ENCODE data around the gene VASN.
"Not testable (repeated sequence)": the region's sequence is repeated elsewhere in the genome, so short reads cannot be mapped to it uniquely, and the experiment has no call there.

Gene VASN

DNA sequence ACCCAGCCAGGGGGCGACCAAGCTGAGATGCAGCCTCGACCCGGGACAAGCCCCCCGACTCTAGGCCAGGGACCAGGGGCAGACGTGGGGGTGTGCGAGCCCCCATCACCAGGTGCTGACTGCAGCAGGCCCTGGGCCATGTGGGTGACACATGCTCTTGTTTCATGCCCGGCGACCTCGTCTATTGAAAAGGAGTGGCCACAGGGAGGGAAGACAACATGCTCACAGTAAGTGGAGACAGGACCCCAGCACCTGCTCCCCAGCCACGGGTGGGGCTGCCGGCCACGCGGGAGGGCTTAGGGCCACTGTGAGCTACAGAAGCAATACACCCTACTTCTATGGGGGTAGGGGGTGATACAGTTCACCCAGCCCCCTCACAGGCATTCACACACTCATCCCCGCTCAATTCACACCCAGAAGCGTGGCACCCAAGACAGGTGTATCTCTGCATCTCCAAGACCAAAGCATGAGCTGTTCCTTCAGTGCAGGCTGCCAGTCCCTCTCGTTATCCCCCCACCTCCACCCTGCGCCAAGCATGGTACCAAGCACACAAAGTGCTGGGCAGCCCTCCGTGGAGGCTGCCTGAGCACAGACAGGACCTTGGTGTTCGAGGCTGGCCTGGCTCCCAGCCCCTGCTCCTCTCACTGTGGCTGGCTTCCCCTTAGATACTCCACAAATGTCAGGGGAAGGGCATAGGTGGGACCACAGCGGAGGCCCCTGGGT, 13.6 kb downstream of the VASN start:
- DNase-seq (ENCODE audit: low read depth): no peak

GRCh38 chr16:4385789-4386450, 14.3 kb downstream of the VASN start:
- DNase-seq (ENCODE audit: low read depth): no peak

- no peak for DNase-seq (ENCODE audit: low read depth)
Observed at GRCh38 chr16:4386451-4386805, 14.8 kb downstream of the VASN start.

GRCh38 chr16:4386951-4387565, 15.4 kb downstream of the VASN start:
- DNase-seq (ENCODE audit: low read depth): no peak

- no peak for DNase-seq (ENCODE audit: low read depth)
Observed at GRCh38 chr16:4387781-4388180, 16.1 kb downstream of the VASN start.

- no peak for DNase-seq (ENCODE audit: low read depth)
Observed at GRCh38 chr16:4388271-4389021, 16.8 kb downstream of the VASN start.

GRCh38 chr16:4389051-4389955, 17.7 kb downstream of the VASN start:
- DNase-seq (ENCODE audit: low read depth): no peak

GRCh38 chr16:4390266-4391260, 18.9 kb downstream of the VASN start:
- no peak for DNase-seq (ENCODE audit: low read depth)

- no peak for DNase-seq (ENCODE audit: low read depth)
Observed at GRCh38 chr16:4391631-4392381, 20.2 kb downstream of the VASN start.

DNA sequence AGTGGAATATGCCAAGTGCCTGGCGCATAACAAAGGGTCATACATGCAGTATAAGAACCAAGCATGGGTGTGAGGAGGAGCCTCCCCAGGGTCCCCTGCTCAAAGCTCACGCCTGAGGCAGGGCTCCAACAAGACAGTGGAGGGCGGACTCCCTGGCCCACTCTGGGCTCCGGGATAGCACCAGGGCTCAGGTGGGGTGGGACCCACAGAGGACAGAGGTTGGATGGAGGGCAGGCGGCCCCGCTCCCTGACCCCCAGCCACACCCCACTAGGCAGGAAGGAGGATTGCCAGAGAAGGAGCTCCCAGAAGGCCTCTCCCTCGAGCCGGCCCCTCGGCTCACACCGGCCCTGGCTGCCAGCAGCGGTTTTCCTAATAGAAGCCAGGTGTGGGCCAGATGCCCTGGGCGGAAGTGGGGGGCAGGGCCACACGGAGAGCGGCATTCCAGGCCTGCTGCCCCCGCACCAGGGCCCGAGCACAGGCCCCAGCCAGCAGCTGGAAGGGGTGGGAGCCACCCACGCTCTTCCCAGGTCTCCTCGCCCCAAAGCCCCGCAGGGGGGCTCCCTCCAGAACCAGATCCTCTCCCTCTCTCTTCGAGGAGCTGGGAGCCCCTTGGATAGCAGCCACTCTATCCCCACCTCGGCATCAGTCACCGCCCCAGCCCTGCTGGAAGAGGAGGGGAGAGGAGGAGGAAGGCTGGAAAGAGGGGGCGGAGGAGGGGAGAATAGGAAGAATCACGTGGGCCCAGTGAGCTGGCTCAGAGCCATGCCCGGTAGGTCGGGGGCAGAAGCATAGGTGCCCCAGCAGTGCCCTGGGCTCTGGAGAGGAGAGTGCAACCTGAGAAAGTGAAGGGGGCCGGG, 21.0 kb downstream of the VASN start:
- DNase-seq (ENCODE audit: low read depth): no peak

DNA sequence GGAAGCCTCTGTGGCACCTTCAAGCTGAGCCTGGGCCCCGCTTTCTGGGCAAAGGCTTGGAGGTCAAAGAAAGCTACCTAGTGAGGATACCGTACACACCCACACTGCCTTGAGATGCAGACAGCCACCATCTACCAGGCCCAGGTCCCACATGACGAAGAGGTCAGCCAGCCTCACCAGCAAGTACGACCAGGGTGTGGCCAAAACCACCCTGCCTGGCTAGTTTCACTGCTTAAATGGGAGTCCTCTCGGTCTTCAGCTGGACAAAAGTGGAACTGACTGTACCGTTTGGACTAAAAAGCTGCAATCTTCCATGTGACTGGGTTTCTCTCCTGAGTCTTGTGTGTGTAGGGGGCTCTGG, 21.6 kb downstream of the VASN start:
- no peak for DNase-seq (ENCODE audit: low read depth)

DNA sequence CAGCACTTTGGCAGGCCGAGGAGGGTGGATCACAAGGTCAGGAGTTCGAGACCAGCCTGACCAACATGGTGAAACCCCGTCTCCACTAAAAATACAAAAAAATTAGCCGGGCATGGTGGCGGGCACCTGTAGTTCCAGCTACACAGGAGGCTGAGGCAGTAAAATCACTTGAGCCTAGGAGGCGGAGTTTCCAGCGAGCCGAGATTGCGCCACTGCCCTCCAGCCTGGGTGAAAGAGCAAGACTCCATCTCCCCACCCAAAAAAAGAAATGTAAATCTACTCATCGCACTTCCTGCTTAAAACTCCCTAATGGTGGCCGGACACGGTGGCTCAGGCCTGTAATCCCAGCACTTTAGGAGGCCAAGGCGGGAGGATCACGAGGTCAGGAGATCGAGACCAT, 22.2 kb downstream of the VASN start:
- not testable (repeated sequence) for DNase-seq (ENCODE audit: low read depth)

- DNase-seq (ENCODE audit: low read depth): no peak
Observed at GRCh38 chr16:4395055-4395726, 23.5 kb downstream of the VASN start.

- DNase-seq (ENCODE audit: low read depth): no peak
Observed at GRCh38 chr16:4399001-4399730, 27.5 kb downstream of the VASN start.

- no peak for DNase-seq (ENCODE audit: low read depth)
Observed at GRCh38 chr16:4401094-4401501, 29.4 kb downstream of the VASN start.

DNA sequence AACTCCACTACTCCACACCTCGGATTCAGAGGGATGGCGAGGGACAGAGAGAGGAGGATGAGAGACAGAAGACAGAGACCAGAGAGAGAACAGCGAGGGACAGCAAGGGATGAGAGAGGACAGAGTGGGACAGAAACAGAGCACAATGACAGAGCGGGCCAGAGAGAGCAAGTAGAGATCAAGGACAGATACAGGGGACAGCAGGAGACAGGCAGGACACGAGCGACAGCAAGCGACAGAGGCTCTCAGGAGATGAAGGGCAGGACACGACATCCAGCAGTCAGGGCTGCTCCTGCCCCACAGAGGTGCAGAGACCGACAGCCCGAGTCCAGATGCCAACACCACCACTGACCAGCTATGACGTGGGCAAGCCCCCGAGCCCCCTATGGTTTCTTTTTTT, 29.9 kb downstream of the VASN start:
- DNase-seq (ENCODE audit: low read depth): no peak

DNA sequence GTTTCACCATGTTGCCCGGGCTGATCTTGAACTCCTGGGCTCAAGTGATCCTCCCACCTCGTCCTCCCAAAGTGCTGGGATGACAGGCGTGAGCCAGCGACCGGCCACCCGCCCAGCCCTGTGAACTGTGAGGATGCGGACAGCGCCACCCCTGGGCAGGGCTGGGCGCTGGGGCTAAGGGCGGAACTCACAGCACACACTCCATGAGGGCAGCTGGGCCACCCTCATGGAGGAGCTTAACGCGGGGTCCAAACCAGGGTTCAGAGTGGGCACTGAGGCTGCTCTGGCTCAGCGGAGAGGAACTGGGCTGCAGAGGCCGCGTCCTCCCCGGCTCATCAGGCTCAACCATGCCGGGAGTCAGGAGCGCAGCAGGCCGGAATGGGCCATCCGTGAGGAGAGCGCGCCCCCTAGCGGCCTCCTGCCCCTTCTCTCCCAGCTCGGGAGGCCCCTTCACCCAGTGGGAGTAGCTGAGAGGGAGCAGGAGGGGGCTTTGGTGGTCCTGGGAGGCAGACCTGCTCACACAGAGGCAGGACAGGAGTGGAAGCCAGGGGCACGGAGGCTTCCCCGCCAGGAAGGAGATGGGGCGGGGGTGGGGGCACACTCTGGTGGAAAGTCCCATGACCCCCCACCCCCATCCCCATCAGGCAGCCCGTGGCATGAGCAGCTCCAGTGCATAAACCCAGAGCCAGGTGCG, 30.9 kb downstream of the VASN start:
- DNase-seq (ENCODE audit: low read depth): peak; percentile 33
